Caco-2 (cell line): Measurements from ENCODE around the gene ACKR2. TPM values are rescaled to one million over a fixed set of nuclear protein-coding genes. Genes with fewer than 3 reads are reported as not detected.
A peak's percentile ranks its signal among the peaks of the same experiment; 100 is the strongest.

ENCODE experiments used
- BruUV-seq: library from RNA; stranded (reverse); fragments of 400-500 nt; replicated peaks from 2 replicates; lab custom pipeline; 2021; lab: Mats Ljungman, UMichigan
- CTCF ChIA-PET: fragments of 300-600 bp; sonication (Branson Sonifier 250); formaldehyde crosslinking; loops from one replicate; lab custom pipeline; 2022; ENCODE audit warnings: antibody characterized with exemption; lab: Charles Lee
- POLR2A ChIA-PET: fragments of 300-600 bp; sonication (Branson Sonifier 250); formaldehyde crosslinking; loops from one replicate; lab custom pipeline; 2022; ENCODE audit warnings: antibody characterized with exemption; lab: Charles Lee
- DNase-seq, 2 experiments: peaks; one replicate each; pipeline versions ENCODE4 v3.0.0 to v3.0.0-alpha.2; 2020 to 2022
- H3K27me3 ChIP-seq: replicated peaks from 2 replicates; pipeline ENCODE4 v1.6.0; 2011; ENCODE audit warnings: low read length; ENCODE audit not compliant: control insufficient read depth, insufficient read depth
- H3K36me3 ChIP-seq: 2 replicates; pipeline ENCODE4 v1.5.1; 2011; ENCODE audit warnings: low read length; ENCODE audit not compliant: control insufficient read depth, insufficient read depth
- H3K4me1 ChIP-seq: fragments of 250-450 bp; sonication (Bioruptor Pico); 2 replicates; pipeline ENCODE4 v1.5.1; 2020; ENCODE audit warnings: mild to moderate bottlenecking
- H3K4me3 ChIP-seq: 2 replicates; pipeline ENCODE4 v1.5.1; 2011; ENCODE audit warnings: low read depth, mild to moderate bottlenecking, control low read depth, low read length
- H3K9me3 ChIP-seq: fragments of 250-450 bp; sonication (Bioruptor Pico); 2 replicates; pipeline ENCODE4 v1.5.1; 2020; ENCODE audit warnings: mild to moderate bottlenecking, moderate library complexity
- H3K27ac Mint-ChIP-seq: one replicate; pipeline ENCODE4 v1.8.0; 2022; ENCODE audit warnings: mixed read lengths; ENCODE audit not compliant: unreplicated experiment
- H3K27me3 Mint-ChIP-seq: one replicate; pipeline ENCODE4 v1.8.0; 2022; ENCODE audit warnings: mixed read lengths; ENCODE audit not compliant: insufficient read depth, unreplicated experiment
- H3K36me3 Mint-ChIP-seq: one replicate; pipeline ENCODE4 v1.8.0; 2022; ENCODE audit warnings: mild to moderate bottlenecking, mixed read lengths; ENCODE audit not compliant: insufficient read depth, unreplicated experiment
- H3K4me1 Mint-ChIP-seq: one replicate; pipeline ENCODE4 v1.8.0; 2022; ENCODE audit warnings: low read depth, mixed read lengths; ENCODE audit not compliant: unreplicated experiment
- H3K4me3 Mint-ChIP-seq: one replicate; pipeline ENCODE4 v1.8.0; 2022; ENCODE audit warnings: mild to moderate bottlenecking, moderate library complexity, mixed read lengths; ENCODE audit not compliant: unreplicated experiment
- H3K9me3 Mint-ChIP-seq: one replicate; pipeline ENCODE4 v1.8.0; 2022; ENCODE audit warnings: mixed read lengths; ENCODE audit not compliant: unreplicated experiment
- CTCF ChIP-seq, 2 experiments: fragments of 200-600 bp in 1 of 2; IDR thresholded peaks; 1 replicate in 1 of 2; 2 replicates in 1 of 2; pipeline versions ENCODE4 v1.5.1 to v1.8.0; 2011 to 2022; ENCODE audit warnings: antibody characterized with exemption in 1 of 2, control low read depth in 1 of 2, inconsistent platforms in 1 of 2, low read depth in 1 of 2, low read length in 1 of 2, mild to moderate bottlenecking in 1 of 2, moderate library complexity in 1 of 2; ENCODE audit not compliant: insufficient read depth in 1 of 2, severe bottlenecking in 1 of 2, unreplicated experiment in 1 of 2
- intact Hi-C: fragments of 100-400 bp; cut with micrococcal nuclease; formaldehyde crosslinking; loops from one replicate; pipeline ENCODE4 v1.10.0; 2022; ENCODE audit not compliant: unreplicated experiment
- total RNA-seq: library from RNA; stranded (reverse); gene quantifications from 2 replicates; pipeline ENCODE4 v1.2.3, GENCODE V29; 2022

ACKR2 gene
- total RNA-seq, 1 experiment from 2014 or later = 3.5 TPM

GRCh38 chr3:42802876-42803413 is 6.3 kb upstream of the ACKR2 start:
- ChIA-PET POLR2A (no interaction called here), CTCF (interaction anchor here (1.5 kb wide), 1 partner anchor 37 kb away, joined by 5 read pairs; no protein-coding TSS in a partner anchor)
- Mint-ChIP-seq H3K36me3 (peaks cover 25% of the 10 kb centered on the region), H3K9me3 (no peaks in the 10 kb centered on the region), H3K27me3 (no peaks in the 10 kb centered on the region), H3K27ac (peak overlapping the region; percentile 95), H3K4me1 (peaks cover 11% of the 10 kb centered on the region), H3K4me3 (peak overlapping the region; percentile 94)
- Histone ChIP-seq H3K4me1 (peaks cover 17% of the 10 kb centered on the region), H3K4me3 (peak overlapping the region; percentile 96), H3K9me3 (peaks cover 6% of the 10 kb centered on the region; the same call in 1 of the 2 replicates), H3K36me3 (no peaks in the 10 kb centered on the region; the same call in 1 of the 2 replicates), H3K27me3 (no peaks in the 10 kb centered on the region)
- no peak for TF ChIP-seq CTCF (IDR thresholded peaks at IDR 0.05; ENCODE audit: insufficient read depth in 1 of 2, low read depth in 1 of 2, low read length in 1 of 2, severe bottlenecking in 1 of 2, unreplicated experiment in 1 of 2)
- BruUV-seq = TSS peak; percentile 26
- intact Hi-C loops = no loop called here
- no peak for DNase-seq

- CTCF ChIA-PET = interaction anchor here (1.5 to 1.6 kb wide), 2 partner anchors 27 to 36 kb away, joined by 3 to 5 read pairs; no protein-coding TSS in a partner anchor
- H3K4me3 Mint-ChIP-seq = peak overlapping the region; percentile 94
- Histone ChIP-seq H3K4me1 (peaks cover 21% of the 10 kb centered on the region), H3K27me3 (no peaks in the 10 kb centered on the region), H3K4me3 (peak overlapping the region; percentile 96), H3K9me3 (peaks cover 6% of the 10 kb centered on the region; the same call in 1 of the 2 replicates), H3K36me3 (no peaks in the 10 kb centered on the region; the same call in 1 of the 2 replicates)
- H3K9me3 Mint-ChIP-seq = no peaks in the 10 kb centered on the region
- H3K27ac Mint-ChIP-seq = peak overlapping the region; percentile 95
- H3K4me1 Mint-ChIP-seq = peaks cover 11% of the 10 kb centered on the region
- no peaks in the 10 kb centered on the region for H3K27me3 Mint-ChIP-seq
- no TSS peak for BruUV-seq
- intact Hi-C loops = no loop called here
- H3K36me3 Mint-ChIP-seq = peaks cover 25% of the 10 kb centered on the region
- POLR2A ChIA-PET = interaction anchor here (1.7 kb wide), 1 partner anchor 26 kb away, joined by 8 read pairs; no protein-coding TSS in a partner anchor
- peak; percentile 36 to 43 for DNase-seq
- no peak for TF ChIP-seq CTCF (IDR thresholded peaks at IDR 0.05; ENCODE audit: insufficient read depth in 1 of 2, low read depth in 1 of 2, low read length in 1 of 2, severe bottlenecking in 1 of 2, unreplicated experiment in 1 of 2)
These were observed 5.7 kb upstream of the ACKR2 start for GRCh38 chr3:42803414-42804105.

- Mint-ChIP-seq H3K27ac (peak within 1 kb of the TSS; percentile 95), H3K9me3 (no peaks in the 10 kb centered on the region), H3K36me3 (peaks cover 25% of the 10 kb centered on the region), H3K27me3 (no peaks in the 10 kb centered on the region), H3K4me1 (peaks cover 15% of the 10 kb centered on the region), H3K4me3 (peak within 1 kb of the TSS; percentile 94)
- Histone ChIP-seq H3K27me3 (no peaks in the 10 kb centered on the region), H3K9me3 (peaks cover 6% of the 10 kb centered on the region; the same call in 1 of the 2 replicates), H3K4me3 (peak within 1 kb of the TSS; percentile 96), H3K36me3 (no peaks in the 10 kb centered on the region; the same call in 1 of the 2 replicates), H3K4me1 (peaks cover 28% of the 10 kb centered on the region)
- ChIA-PET POLR2A (interaction anchor here (0.6 to 1.7 kb wide), 4 partner anchors 17 to 1602 kb away, joined by 3 to 8 read pairs (median 4); partner anchors contain the start of gene TCAIM), CTCF (interaction anchor here (1.5 to 1.7 kb wide), 3 partner anchors 25 to 35 kb away, joined by 3 to 5 read pairs (median 4); no protein-coding TSS in a partner anchor)
- peak; percentile 95 to 96 for DNase-seq
- BruUV-seq = no TSS peak
- TF ChIP-seq CTCF (IDR thresholded peaks at IDR 0.05; ENCODE audit: insufficient read depth in 1 of 2, low read depth in 1 of 2, low read length in 1 of 2, severe bottlenecking in 1 of 2, unreplicated experiment in 1 of 2) = no peak
- intact Hi-C loops = no loop called here
These were observed 5.0 kb upstream of the ACKR2 start, which contains the start of gene HIGD1A for GRCh38 chr3:42804106-42804830. TSS of gene HIGD1A (minus strand) at chr3:42804490. CDS start at chr3:42794253, 10,237 bp downstream.
